Tibial artery (tissue), 4 donors: ENCODE measurements around the gene FAM193A.
A peak's percentile ranks its signal among the peaks of the same experiment; 100 is the strongest.

ENCODE experiments used
- DNase-seq, 2 donors: peaks; one replicate each; pipeline ENCODE4 v3.0.0-alpha.2; 2019
- H3K27ac ChIP-seq, 2 donors: fragments of 200-600 bp; sonication (generic) in 1 of 2; 1 replicate in 1 of 2; 2 replicates in 1 of 2; pipeline ENCODE4 v1.5.1; 2018 to 2019; ENCODE audit warnings: mild to moderate bottlenecking in 1 of 2
- H3K27me3 ChIP-seq, 2 donors: fragments of 200-600 bp; sonication (generic) in 1 of 2; one replicate each; pipeline versions ENCODE4 v1.5.1 to v1.6.0; 2016 to 2019
- H3K36me3 ChIP-seq, 3 donors: fragments of 200-600 bp; sonication (generic) in 2 of 3; one replicate each; pipeline ENCODE4 v1.5.1; 2016 to 2019; ENCODE audit warnings: mild to moderate bottlenecking in 2 of 3
- H3K4me1 ChIP-seq, 4 donors: fragments of 200-600 bp; sonication (generic) in 2 of 4; 1 replicate in 3 of 4; 2 replicates in 1 of 4; pipeline ENCODE4 v1.5.1; 2016 to 2019
- H3K4me3 ChIP-seq, 2 donors: fragments of 200-600 bp; sonication (generic) in 1 of 2; 1 replicate in 1 of 2; 2 replicates in 1 of 2; pipeline ENCODE4 v1.5.1; 2018 to 2019; ENCODE audit warnings: mild to moderate bottlenecking in 2 of 2
- H3K9me3 ChIP-seq, 3 donors: fragments of 200-600 bp; sonication (generic) in 1 of 3; one replicate each; pipeline ENCODE4 v1.5.1; 2016 to 2019
- intact Hi-C: fragments of 100-400 bp; cut with DNase I; formaldehyde crosslinking; loops from one replicate; pipeline ENCODE4 v1.15.0; 2023; ENCODE audit warnings: low total_unique reads
- TF ChIP-seq, protein P1 (sequence below), 2 experiments: fragments of 200-600 bp in 1 of 2; fragments of 450-650 bp in 1 of 2; IDR thresholded peaks; one replicate each; pipeline ENCODE4 v1.5.1; 2017 to 2019; ENCODE audit warnings: antibody characterized with exemption in 2 of 2, mild to moderate bottlenecking in 1 of 2, moderate library complexity in 1 of 2

Gene FAM193A

DNA sequence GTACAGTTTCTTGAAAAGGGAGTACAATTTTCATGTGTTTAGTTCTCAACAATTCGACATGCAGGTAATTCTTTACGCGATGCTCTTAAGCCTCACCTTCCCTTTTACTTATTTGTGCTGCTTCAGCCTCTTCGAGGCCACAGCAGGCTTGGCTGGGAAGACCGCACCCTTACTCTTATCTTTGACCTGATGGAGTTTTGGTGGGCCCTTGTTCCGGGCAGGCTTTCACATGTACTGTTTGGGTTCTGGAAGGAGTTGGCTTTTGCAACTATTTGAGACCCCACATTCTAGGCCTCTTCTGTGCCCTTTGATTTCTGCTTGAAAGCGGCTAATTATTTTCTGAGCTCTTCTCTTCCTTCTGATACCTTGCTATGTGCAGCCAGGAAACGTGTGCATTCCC is 60.2 kb downstream of the FAM193A start:
- Histone ChIP-seq H3K36me3 (peaks cover 0 to 20% (median 6%) of the 10 kb centered on the region in 3 donors), H3K27me3 (no peaks in the 10 kb centered on the region), H3K4me1 (peaks cover 0 to 73% (median 20%) of the 10 kb centered on the region in 4 donors), H3K27ac (no peak overlapping the region), H3K4me3 (no peak overlapping the region), H3K9me3 (no peaks in the 10 kb centered on the region)
- no peak for DNase-seq
- TF ChIP-seq, protein P1, sequence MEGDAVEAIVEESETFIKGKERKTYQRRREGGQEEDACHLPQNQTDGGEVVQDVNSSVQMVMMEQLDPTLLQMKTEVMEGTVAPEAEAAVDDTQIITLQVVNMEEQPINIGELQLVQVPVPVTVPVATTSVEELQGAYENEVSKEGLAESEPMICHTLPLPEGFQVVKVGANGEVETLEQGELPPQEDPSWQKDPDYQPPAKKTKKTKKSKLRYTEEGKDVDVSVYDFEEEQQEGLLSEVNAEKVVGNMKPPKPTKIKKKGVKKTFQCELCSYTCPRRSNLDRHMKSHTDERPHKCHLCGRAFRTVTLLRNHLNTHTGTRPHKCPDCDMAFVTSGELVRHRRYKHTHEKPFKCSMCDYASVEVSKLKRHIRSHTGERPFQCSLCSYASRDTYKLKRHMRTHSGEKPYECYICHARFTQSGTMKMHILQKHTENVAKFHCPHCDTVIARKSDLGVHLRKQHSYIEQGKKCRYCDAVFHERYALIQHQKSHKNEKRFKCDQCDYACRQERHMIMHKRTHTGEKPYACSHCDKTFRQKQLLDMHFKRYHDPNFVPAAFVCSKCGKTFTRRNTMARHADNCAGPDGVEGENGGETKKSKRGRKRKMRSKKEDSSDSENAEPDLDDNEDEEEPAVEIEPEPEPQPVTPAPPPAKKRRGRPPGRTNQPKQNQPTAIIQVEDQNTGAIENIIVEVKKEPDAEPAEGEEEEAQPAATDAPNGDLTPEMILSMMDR (IDR thresholded peaks at IDR 0.05) = no peak
- intact Hi-C loops = no loop called here

DNA sequence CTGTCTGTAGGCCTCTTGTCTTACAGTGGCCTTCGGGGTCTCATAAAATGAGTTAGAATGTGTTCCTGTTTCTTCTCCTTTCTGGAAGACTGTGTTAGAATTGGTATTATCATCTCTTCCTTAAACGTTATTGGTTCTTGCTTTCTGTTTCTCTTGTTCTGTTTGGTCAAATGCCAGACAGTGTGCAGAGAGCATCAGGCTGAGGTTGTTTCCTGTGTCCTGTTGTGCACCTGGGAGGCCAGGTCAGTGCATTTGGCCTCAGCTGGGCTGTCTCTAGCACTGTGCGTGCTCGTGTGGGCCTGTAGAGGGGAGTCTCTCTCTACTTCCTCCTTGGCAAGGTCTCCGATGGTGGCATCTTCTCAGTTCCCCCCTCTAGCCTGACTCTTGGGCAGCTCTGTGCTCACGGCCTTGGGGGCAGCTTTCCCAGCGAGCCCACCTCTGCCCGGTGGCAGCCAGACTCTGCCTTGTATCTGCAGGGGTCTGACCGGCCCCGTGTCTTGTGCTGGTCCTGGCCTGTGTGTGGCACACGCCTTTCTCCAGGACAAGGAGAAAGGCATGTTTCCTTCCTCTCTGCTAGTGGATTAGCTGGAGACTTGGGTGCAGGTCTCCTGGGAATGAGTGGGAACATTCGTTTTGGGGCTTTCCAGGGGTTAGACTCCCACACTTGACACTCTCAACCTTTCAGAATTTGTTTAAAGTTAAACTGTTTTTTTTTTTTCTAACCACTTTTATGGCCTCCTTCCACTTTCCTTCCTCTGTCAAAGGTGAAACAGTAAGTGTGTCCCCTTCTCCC is 62.3 kb downstream of the FAM193A start:
- Histone ChIP-seq H3K9me3 (no peaks in the 10 kb centered on the region), H3K4me3 (no peak overlapping the region), H3K27ac (no peak overlapping the region), H3K36me3 (peaks cover 0 to 24% (median 6%) of the 10 kb centered on the region in 3 donors), H3K27me3 (no peaks in the 10 kb centered on the region), H3K4me1 (peaks cover 0 to 53% (median 14%) of the 10 kb centered on the region in 4 donors)
- intact Hi-C loops = no loop called here
- TF ChIP-seq, protein P1 (IDR thresholded peaks at IDR 0.05) = peak in 1 of 2 experiments; percentile 18
- DNase-seq = no peak

DNA sequence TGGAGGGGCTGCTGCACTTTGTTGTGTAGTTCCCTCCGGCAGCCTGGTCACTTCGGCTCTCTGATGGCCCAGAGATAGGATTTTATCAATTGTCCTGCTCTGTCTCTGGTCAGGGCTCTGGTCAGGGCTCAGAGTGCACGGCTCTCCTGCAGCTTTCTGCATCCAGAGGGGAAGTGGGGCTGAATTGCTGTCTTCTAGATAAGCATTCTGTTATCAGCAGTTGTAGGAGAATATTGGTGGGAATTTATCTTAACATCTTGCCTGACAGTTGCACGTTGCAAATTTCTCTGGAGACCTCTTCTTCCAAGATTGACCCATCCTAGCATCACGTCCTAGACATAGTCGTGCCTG is 62.8 kb downstream of the FAM193A start:
- no peak for DNase-seq
- Histone ChIP-seq H3K27ac (no peak overlapping the region), H3K36me3 (peaks cover 0 to 24% (median 6%) of the 10 kb centered on the region in 3 donors), H3K9me3 (no peaks in the 10 kb centered on the region), H3K27me3 (no peaks in the 10 kb centered on the region), H3K4me3 (no peak overlapping the region), H3K4me1 (peaks cover 0 to 48% (median 12%) of the 10 kb centered on the region in 4 donors)
- TF ChIP-seq, protein P1 (IDR thresholded peaks at IDR 0.05) = no peak
- intact Hi-C loops = no loop called here

DNA sequence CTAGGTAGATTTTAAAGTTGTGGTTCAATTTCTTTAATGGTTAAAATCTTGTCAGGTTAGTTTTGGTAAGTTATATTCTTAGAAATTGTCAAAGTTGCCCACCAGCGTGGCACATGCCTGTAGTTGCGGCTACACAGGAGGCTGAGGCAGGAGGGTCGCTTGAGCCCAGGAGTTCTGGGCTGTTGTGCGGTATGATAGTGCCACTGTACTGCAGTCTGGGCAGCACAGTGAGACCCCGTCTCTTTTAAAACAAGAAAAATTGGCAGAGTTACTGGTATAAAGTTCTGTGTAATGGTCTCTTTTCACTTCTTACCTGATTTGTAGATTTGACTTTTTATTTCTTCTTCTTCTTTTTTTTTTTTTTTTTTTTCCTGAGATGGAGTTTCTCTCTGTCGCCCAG is 64.4 kb downstream of the FAM193A start:
- intact Hi-C loops = no loop called here
- TF ChIP-seq, protein P1 (IDR thresholded peaks at IDR 0.05) = no peak
- H3K4me1 ChIP-seq = peaks cover 0 to 47% (median 12%) of the 10 kb centered on the region in 4 donors

DNA sequence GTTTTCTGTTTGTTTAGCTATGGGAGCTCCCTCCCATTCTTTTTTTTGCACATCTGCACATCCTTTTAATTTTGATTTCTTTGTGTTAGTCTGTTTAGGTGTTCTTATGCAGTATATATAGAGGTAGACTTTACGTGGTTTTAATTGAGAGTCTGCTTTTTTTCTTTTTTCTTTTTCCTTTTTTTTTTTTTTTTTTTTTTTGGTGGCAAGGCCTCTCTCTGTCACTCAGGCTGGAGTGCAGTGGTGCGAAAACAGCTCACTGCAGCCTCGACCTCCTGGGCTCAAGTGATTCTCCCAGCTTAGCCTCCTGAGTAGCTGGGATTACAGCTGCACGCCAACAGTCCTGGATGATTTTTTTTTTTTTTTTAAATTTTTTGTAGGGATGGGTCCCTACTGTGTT is 68.2 kb downstream of the FAM193A start:
- TF ChIP-seq, protein P1 (IDR thresholded peaks at IDR 0.05) = no peak
- Histone ChIP-seq H3K36me3 (peaks cover 0 to 14% (median 0%) of the 10 kb centered on the region in 3 donors), H3K9me3 (no peaks in the 10 kb centered on the region), H3K4me1 (peaks cover 0 to 42% (median 4%) of the 10 kb centered on the region in 4 donors), H3K27me3 (no peaks in the 10 kb centered on the region), H3K27ac (no peak overlapping the region), H3K4me3 (no peak overlapping the region)
- no peak for DNase-seq
- intact Hi-C loops = no loop called here

More for the DNA sequence above, 64.4 kb downstream of the FAM193A start:
- Histone ChIP-seq H3K9me3 (no peaks in the 10 kb centered on the region), H3K27me3 (no peaks in the 10 kb centered on the region), H3K36me3 (peaks cover 0 to 24% (median 6%) of the 10 kb centered on the region in 3 donors), H3K27ac (no peak overlapping the region), H3K4me3 (no peak overlapping the region)
- DNase-seq = no peak
